HG03460 (cell line): ENCODE results near the gene ARID1B.

Source experiments
- ATAC-seq: cut with Tn5 transposase; IDR thresholded peaks from one replicate; pipeline ENCODE4 v1.9.1; 2021; ENCODE audit not compliant: unreplicated experiment

The ARID1B gene

GRCh38 chr6:157194643-157195042, 417.5 kb downstream of the ARID1B start:
- no peak for ATAC-seq

- ATAC-seq = no peak
Observed at GRCh38 chr6:157196391-157196790, 419.2 kb downstream of the ARID1B start.

DNA sequence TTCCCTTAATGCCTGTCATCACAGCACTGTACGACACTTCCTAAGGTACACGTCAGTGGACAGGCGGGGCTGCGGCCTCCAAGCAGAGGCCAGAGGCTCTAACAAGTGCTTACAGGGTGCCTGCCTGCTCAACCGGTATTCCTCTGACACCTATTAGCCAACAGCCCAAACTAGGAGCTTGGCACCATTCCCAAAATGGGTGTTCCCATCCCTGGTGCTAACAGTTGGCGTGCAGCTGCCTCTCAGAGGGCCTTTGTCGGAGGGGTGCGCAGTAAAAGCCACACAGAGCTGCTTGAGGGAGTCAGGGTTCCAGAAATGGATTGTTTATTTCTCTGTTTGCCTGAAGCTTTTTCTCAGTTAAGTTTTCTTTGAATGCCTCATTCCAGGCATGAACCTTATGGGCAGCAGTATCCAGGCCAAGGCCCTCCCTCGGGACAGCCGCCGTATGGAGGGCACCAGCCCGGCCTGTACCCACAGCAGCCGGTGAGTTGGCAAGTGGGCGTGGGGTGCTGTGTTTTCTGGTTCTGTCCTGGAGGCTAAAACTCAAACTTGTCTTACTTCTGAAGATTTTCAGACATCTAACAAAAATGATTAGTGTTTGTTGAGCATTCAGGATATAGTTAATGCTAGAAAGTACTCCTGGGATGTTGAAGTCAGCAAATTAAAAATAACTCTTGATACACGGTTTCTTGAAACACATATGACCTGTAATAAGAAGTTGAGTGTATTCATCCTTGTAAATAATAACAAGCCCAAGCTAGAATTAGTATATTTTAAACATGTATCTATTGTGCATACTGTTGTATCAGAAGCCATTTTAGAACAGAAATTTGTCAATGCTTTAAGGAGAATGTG, 421.5 kb downstream of the ARID1B start:
- ATAC-seq = no peak

DNA sequence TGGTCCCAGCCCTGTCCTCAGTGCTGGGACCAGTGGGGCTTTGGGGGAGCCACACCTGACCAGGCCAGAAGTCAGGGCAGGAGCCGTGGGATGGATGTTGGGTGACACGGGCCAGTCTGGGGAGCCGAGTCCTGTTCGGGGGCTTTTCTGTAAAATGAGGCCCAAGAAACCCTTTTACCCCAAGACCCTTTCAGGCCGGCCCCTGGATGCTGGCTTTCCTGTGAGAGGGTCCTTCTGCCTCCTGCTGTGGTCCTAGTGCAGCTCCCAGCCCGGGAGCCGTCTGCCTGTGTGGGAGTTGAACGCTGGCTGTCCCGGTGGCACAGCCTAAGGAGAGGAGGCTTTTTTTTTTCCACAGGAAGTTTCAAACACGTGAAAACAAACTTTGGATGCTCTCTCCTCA, 422.9 kb downstream of the ARID1B start:
- no peak for ATAC-seq

- ATAC-seq = no peak
Observed at GRCh38 chr6:157200611-157201010, 423.4 kb downstream of the ARID1B start.

DNA sequence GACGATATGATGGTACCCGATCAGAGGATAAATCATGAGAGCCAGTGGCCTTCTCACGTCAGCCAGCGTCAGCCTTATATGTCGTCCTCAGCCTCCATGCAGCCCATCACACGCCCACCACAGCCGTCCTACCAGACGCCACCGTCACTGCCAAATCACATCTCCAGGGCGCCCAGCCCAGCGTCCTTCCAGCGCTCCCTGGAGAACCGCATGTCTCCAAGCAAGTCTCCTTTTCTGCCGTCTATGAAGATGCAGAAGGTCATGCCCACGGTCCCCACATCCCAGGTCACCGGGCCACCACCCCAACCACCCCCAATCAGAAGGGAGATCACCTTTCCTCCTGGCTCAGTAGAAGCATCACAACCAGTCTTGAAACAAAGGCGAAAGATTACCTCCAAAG, 423.9 kb downstream of the ARID1B start:
- ATAC-seq = no peak

DNA sequence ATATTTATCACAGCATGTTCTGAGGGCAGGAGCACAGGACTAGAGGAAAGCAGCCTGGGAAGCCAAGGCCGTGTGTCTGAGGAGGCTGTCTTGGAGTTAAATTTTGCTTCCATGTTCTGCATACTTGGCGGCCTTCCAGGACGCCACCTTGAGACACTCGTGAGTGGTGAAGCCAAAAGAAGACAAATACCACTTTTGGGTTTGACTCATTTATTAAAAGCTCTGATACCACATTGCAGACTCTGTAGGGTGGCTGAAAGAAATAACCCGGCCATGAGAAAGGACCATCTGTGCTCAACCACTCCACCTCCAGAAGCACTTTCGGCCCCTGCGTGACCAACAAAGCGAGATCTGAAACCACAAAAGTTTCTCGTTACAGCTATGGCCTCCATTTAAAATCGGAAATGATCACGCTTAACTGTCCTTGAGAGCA, 426.1 kb downstream of the ARID1B start:
- ATAC-seq = peak; percentile 97

DNA sequence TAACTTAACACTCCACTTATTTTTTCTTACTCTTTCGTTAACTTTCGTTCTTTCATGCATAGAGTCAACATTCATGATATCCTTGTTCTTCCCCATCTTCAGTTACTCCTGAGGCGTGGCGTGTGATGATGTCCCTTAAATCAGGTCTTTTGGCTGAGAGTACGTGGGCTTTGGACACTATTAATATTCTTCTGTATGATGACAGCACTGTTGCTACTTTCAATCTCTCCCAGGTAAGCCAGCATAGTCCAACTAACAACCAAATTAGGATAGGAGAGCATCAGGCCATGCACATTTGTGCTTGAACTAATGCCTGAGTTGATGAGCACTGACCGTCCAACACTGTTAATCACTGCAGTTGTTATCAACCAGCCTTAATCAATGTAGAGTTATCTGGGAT, 426.6 kb downstream of the ARID1B start:
- peak; percentile 19 for ATAC-seq

DNA sequence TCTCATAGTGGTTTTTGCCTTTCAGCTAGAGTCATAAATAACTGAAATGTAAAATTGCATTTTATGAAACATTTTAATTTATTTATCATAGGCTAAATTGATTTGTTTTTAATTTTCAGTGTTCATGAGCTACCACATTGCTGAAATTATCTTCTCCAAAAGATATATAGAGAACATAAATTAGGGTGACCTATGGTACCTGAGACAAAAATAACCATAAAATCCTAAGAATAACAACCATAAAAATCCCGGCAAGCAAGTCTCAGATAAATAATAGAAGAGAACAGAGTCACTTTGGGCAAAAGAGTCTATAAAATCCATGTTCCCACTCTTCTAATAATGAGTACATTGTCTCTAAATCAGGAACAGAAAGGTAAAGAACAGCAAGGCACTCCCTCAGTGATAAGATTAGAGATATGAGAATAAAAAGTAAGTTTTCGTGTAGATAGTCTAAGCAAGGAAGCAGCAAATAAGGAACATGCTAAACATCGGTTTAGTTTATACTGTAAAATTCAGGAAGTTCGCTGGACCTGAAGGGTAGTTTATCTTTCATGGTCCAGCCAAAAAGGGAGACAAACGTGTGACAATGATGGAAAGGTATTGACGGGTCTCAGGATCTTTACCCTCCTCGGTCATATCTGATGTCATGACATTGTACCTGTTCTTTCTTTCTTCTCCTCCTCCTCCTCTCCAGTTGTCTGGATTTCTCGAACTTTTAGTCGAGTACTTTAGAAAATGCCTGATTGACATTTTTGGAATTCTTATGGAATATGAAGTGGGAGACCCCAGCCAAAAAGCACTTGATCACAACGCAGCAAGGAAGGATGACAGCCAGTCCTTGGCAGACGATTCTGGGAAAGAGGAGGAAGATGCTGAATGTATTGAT, 428.5 kb downstream of the ARID1B start:
- ATAC-seq = no peak

- ATAC-seq = no peak
Observed at GRCh38 chr6:157206359-157206815, 429.2 kb downstream of the ARID1B start.

- ATAC-seq = no peak
Observed at GRCh38 chr6:157207521-157208076, 430.4 kb downstream of the ARID1B start.

- ATAC-seq = no peak
Observed at GRCh38 chr6:157209865-157210530, 432.8 kb downstream of the ARID1B start.

- ATAC-seq = no peak
Observed at GRCh38 chr6:157210954-157211353, 433.8 kb downstream of the ARID1B start.

GRCh38 chr6:157211603-157212455, 434.7 kb downstream of the ARID1B start:
- no peak for ATAC-seq

DNA sequence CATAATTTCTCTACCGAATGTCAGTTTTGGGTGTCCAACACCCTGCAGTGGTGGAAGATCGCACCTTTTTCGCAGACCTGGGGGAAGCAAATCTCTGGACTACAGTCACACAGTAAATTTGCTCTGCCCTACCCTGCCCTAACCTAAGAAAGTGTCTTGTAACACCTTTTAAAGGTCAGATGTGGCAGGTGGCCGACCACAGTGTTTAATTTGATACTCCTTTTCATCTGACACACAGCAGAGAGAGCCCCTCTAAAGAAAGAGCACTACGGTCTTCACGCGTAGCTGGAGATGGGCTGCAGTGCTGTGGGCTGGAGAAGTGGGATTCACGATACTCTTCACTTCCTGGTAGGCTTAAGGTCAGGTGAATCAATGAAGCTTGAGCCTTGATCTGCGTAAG, 436.2 kb downstream of the ARID1B start:
- no peak for ATAC-seq

DNA sequence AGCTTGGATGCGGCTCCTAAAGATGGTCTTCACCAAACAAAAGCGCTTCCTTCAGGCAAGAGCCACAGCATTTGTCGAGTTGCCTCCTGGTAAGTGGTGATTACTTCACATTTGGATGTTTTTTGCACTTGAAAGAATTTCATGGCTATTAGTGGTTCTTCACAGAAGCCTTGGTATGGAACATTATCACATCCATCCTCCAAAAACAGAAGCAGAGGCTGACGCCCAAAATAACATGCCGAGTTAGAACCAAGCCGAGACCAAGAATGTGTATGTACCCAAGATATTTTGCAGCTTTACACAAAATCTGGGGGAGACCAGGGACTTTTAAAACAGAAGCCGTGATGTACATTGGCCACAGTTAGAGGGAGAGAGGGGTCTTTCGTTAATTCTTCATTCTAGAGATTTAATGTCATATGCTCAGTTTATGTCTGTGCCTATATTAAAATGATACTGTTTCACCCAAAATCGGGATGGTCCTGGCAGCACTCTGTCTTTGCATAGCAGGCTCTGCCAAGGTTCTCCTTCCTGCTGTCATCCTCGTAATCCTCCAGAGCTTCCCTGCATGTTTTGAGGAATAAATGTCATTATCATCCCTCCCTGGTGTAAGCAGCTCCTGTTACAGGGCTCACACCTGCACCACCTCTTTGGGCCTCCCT, 436.9 kb downstream of the ARID1B start:
- ATAC-seq = no peak

GRCh38 chr6:157215717-157216116, 438.5 kb downstream of the ARID1B start:
- no peak for ATAC-seq

DNA sequence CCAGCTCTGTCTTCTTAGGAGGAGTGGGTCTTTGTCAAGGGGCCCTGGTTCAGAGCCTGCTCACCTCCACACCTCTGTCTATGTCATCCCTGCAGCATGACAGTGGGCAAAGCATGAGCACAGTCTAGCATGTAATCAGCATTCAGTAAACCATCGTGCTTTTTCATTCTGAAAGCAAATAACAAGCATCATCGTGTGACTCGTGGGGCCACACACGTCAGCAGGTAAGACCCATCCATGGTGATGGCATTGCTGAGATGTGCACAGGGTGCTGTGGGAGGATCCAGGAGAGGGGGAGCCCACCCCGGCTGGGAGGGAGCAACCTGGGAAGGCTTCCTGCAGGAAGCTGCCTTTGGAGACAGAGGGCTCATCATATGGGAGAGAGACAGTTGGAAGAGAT, 439.4 kb downstream of the ARID1B start:
- ATAC-seq = no peak

GRCh38 chr6:157217198-157217893, 440.2 kb downstream of the ARID1B start:
- no peak for ATAC-seq
